B cell (primary cell): ENCODE measurements around the gene RGS6.

Experiments
- CTCF ChIP-seq: fragments of 200-600 bp; IDR thresholded peaks from one replicate; pipeline ENCODE4 v1.8.0; 2022; ENCODE audit warnings: antibody characterized with exemption, mild to moderate bottlenecking
- EZH2 ChIP-seq: IDR thresholded peaks from 2 replicates; pipeline ENCODE4 v1.6.1; 2012; ENCODE audit warnings: borderline replicate concordance, low read depth, mild to moderate bottlenecking, moderate library complexity, low read length; ENCODE audit not compliant: insufficient read depth, poor library complexity, severe bottlenecking

- TF ChIP-seq EZH2 = no peak
- no peak for TF ChIP-seq CTCF
Observed at GRCh38 chr14:72060460-72060859, 128.2 kb downstream of the RGS6 start.
